Fibroblast of pulmonary artery (primary cell): Measurements from ENCODE around the gene KIZ.

Experiments
- DNase-seq: peaks from one replicate; pipeline ENCODE4 v3.0.0-alpha.2; 2010; ENCODE audit warnings: low read depth
- H3K4me3 ChIP-seq: replicated peaks from 2 replicates; pipeline ENCODE4 v1.5.1; 2011; ENCODE audit warnings: low read depth, mild to moderate bottlenecking, control low read depth, low read length, moderate library complexity
- CTCF ChIP-seq: IDR thresholded peaks from 2 replicates; pipeline ENCODE4 v1.5.1; 2011; ENCODE audit warnings: mild to moderate bottlenecking, control low read depth, low read length, inconsistent platforms; ENCODE audit errors: missing control alignments

The KIZ gene

GRCh38 chr20:21105429-21106170, 20.3 kb upstream of the KIZ start:
- TF ChIP-seq CTCF: no peak
- no peak overlapping the region for H3K4me3 ChIP-seq
- DNase-seq: no peak

GRCh38 chr20:21106171-21107017, 19.5 kb upstream of the KIZ start, which contains the start of gene LINC00237:
LINC00237 (minus strand) TSS chr20:21106358.
- no peak within 1 kb of the TSS for H3K4me3 ChIP-seq
- no peak for DNase-seq
- no peak for TF ChIP-seq CTCF

DNA sequence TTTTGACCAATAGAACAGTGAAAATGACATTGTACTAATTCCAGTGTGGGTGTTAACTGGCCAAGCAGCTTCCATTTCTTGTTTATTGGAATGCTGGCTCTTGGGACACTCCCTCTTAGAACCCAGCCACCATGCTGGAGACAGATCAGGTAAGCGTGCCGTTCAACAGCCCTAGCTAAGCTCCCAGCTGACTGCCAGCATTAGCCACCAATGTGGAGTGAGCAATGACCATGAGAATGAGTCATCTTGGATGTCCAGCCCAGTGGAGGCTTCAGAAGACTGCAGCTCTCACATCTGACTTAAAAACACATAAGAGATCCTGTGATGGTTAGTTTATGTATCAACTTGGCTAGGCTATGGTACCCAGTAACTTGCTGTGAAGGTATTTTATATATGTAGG, 16.7 kb upstream of the KIZ start:
- TF ChIP-seq CTCF: no peak
- no peak for DNase-seq

DNA sequence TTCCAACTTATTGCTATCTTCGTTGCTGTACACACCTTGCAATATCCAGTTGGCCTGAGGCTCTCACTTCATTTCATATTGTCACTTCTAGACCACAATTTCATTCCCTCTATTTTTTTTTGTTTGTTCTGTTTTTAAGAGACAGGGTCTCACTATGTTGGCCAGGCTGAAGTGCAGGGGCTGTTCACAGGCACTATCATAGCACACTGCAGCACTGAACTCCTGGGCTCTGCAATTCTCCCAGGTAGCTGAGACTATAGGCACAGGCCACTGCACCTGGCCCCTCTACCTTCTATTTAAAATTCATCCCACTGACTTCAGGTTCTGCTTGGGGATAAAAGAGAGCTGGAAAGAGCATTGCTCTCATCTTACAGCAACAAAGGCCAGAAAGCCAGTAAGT, 15.1 kb upstream of the KIZ start:
- no peak for TF ChIP-seq CTCF
- DNase-seq: no peak
- H3K4me3 ChIP-seq: no peak overlapping the region

More for the DNA sequence above, 16.7 kb upstream of the KIZ start:
- no peak overlapping the region for H3K4me3 ChIP-seq

DNA sequence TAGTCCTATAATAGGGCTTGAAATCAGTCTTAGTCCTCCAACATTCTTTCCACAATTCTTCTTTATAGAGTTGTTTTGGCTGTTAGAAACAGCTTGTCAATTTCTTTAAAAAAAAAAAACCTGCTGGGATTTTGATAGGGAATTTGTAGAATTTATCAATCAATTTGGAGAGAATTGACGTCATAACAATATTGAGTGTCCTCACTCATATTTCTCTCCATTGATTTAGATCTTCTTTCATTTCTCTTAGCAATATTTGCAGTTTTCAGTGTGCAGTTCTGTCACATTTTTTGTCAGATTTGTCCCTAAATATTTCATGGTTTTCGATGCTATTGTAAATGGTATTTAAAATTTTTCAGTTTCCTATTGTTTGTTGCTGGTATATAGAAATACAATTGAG, 14.5 kb upstream of the KIZ start:
- no peak for TF ChIP-seq CTCF
- no peak for DNase-seq

GRCh38 chr20:21113697-21114096, 12.2 kb upstream of the KIZ start:
- H3K4me3 ChIP-seq: no peak overlapping the region
- no peak for TF ChIP-seq CTCF
- DNase-seq: no peak

More for the DNA sequence above, 14.5 kb upstream of the KIZ start:
- no peak overlapping the region for H3K4me3 ChIP-seq
